ENCODE measurements around the gene RASA2. TPM values are rescaled to one million over a fixed set of nuclear protein-coding genes. Genes with fewer than 3 reads are reported as not detected.

The RASA2 gene
- total and polyA plus RNA-seq, 9 of the 15 experiments (the other 6 are each of a cell fraction or from before 2014, with no cell fraction given) = 2.0 to 12.8 (median 9.5) TPM

DNA sequence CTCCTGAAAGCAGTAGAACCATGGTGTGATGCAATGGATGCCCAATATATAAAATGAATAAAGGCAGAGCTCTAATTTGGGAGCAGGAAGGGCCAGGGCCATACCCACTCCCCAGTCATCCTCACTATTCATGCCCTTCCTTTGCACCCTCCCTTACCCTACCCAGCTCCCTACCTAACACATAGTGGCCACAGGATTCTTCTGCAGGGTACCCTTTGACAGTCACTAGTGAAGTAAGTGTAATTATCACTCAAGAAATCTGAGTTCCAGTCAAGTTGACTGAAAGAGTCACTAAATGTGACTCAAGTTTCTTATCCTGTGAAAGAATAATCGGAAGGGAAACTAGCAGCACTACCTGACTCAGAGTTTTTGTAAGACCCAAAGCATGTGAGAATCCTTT is 69.2 kb downstream of the RASA2 start (continued):
- TF ChIP-seq, protein P1, sequence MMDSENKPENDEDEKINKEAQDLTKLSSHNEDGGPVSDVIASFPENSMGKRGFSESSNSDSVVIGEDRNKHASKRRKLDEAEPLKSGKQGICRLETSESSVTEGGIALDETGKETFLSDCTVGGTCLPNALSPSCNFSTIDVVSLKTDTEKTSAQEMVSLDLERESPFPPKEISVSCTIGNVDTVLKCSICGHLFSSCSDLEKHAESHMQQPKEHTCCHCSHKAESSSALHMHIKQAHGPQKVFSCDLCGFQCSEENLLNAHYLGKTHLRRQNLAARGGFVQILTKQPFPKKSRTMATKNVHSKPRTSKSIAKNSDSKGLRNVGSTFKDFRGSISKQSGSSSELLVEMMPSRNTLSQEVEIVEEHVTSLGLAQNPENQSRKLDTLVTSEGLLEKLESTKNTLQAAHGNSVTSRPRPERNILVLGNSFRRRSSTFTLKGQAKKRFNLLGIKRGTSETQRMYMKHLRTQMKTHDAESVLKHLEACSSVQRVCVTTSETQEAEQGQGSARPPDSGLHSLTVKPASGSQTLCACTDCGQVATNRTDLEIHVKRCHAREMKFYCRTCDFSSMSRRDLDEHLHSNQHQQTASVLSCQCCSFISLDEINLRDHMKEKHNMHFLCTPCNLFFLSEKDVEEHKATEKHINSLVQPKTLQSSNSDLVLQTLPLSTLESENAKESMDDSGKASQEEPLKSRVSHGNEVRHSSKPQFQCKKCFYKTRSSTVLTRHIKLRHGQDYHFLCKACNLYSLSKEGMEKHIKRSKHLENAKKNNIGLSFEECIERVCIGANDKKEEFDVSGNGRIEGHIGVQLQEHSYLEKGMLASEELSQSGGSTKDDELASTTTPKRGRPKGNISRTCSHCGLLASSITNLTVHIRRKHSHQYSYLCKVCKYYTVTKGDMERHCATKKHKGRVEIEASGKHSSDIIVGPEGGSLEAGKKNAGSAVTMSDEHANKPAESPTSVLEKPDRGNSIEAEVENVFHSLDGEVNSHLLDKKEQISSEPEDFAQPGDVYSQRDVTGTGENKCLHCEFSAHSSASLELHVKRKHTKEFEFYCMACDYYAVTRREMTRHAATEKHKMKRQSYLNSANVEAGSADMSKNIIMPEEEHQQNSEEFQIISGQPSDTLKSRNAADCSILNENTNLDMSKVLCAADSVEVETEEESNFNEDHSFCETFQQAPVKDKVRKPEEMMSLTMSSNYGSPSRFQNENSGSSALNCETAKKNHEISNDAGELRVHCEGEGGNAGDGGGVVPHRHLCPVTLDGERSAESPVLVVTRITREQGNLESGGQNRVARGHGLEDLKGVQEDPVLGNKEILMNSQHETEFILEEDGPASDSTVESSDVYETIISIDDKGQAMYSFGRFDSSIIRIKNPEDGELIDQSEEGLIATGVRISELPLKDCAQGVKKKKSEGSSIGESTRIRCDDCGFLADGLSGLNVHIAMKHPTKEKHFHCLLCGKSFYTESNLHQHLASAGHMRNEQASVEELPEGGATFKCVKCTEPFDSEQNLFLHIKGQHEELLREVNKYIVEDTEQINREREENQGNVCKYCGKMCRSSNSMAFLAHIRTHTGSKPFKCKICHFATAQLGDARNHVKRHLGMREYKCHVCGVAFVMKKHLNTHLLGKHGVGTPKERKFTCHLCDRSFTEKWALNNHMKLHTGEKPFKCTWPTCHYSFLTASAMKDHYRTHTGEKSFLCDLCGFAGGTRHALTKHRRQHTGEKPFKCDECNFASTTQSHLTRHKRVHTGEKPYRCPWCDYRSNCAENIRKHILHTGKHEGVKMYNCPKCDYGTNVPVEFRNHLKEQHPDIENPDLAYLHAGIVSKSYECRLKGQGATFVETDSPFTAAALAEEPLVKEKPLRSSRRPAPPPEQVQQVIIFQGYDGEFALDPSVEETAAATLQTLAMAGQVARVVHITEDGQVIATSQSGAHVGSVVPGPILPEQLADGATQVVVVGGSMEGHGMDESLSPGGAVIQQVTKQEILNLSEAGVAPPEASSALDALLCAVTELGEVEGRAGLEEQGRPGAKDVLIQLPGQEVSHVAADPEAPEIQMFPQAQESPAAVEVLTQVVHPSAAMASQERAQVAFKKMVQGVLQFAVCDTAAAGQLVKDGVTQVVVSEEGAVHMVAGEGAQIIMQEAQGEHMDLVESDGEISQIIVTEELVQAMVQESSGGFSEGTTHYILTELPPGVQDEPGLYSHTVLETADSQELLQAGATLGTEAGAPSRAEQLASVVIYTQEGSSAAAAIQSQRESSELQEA (IDR thresholded peaks at IDR 0.05; ENCODE audit: low read depth) = no peak
- no peak for TF ChIP-seq HMG20A (CRISPR knock-in tag; conservative IDR thresholded peaks at IDR 0.05)

All from K562 (cell line).